ENCODE results near the gene PRDM8. TPM values are rescaled to one million over a fixed set of nuclear protein-coding genes. Genes with fewer than 3 reads are reported as not detected.

PRDM8 gene
- total and polyA plus RNA-seq, 2 of the 8 experiments (the other 6 are each of a cell fraction or from before 2014, with no cell fraction given), result not detected

DNA sequence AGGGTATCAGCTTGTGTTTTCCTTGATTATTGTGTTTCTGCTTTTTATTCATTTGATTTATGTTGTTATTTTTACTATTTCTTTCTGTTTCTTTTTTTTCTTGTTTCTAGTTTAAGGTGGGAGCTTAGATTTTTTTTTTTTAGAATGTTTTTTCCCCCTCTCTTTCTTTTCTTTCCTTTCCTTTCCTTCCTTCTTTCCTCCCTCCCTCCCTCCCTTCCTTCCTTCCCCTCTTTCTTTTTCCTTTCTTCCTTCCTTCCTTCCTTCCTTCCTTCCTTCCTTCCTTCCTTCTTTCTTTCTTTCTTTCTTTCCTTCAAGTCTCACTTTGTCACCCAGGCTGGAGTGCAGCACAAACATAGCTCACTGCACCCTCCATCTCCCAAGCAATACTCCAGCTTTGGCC, 31.4 kb upstream of the PRDM8 start (continued):
- TF ChIP-seq GTF2F1 (IDR thresholded peaks at IDR 0.05; ENCODE audit: borderline replicate concordance, low read depth, low read length) (no peak), SUZ12 (IDR thresholded peaks at IDR 0.05; ENCODE audit: low read length) (no peak)

Measured in H1 (cell line).